ENCODE results near the gene GRIK4.

DNA sequence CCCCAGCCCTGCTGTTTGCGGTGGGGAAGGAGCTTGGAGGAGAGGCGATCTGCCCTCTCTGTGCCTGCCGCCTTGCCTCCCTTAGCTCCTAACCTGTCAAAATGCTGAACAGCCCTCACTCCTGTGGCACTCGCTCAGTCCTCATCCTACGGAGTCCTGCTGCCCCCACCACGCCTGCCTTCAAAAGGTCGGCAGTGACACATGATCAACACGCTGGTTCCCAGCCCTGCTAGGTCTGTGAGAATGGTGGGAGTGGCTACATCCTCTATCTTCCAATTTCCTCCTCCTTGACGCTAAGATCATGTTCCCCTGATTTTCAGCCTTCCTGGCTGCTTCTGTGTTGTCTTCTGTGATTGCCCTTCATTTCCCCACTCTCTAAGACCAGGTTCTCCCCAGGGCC is 392.1 kb downstream of the GRIK4 start:
- TF ChIP-seq POLR2AphosphoS5 (IDR thresholded peaks at IDR 0.05; ENCODE audit: low read depth, low read length) (no peak), EZH2phosphoT487 (IDR thresholded peaks at IDR 0.05; ENCODE audit: borderline replicate concordance, low read depth) (no peak), NFIC (IDR thresholded peaks at IDR 0.05; ENCODE audit: borderline replicate concordance) (no peak)
- TF ChIP-seq, protein P1, sequence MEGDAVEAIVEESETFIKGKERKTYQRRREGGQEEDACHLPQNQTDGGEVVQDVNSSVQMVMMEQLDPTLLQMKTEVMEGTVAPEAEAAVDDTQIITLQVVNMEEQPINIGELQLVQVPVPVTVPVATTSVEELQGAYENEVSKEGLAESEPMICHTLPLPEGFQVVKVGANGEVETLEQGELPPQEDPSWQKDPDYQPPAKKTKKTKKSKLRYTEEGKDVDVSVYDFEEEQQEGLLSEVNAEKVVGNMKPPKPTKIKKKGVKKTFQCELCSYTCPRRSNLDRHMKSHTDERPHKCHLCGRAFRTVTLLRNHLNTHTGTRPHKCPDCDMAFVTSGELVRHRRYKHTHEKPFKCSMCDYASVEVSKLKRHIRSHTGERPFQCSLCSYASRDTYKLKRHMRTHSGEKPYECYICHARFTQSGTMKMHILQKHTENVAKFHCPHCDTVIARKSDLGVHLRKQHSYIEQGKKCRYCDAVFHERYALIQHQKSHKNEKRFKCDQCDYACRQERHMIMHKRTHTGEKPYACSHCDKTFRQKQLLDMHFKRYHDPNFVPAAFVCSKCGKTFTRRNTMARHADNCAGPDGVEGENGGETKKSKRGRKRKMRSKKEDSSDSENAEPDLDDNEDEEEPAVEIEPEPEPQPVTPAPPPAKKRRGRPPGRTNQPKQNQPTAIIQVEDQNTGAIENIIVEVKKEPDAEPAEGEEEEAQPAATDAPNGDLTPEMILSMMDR (IDR thresholded peaks at IDR 0.05) = no peak
- TF ChIP-seq, protein P2, sequence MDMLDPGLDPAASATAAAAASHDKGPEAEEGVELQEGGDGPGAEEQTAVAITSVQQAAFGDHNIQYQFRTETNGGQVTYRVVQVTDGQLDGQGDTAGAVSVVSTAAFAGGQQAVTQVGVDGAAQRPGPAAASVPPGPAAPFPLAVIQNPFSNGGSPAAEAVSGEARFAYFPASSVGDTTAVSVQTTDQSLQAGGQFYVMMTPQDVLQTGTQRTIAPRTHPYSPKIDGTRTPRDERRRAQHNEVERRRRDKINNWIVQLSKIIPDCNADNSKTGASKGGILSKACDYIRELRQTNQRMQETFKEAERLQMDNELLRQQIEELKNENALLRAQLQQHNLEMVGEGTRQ (IDR thresholded peaks at IDR 0.05; ENCODE audit: borderline replicate concordance, low read depth, low read length) = no peak

Data from SK-N-SH (cell line).